Activated naive CD8-positive, alpha-beta T cell treated with anti-CD3 and anti-CD28 coated beads, Interleukin-2, amount 10 ng/mL, durations not matched to agents 7 days and 5 days (primary cell): ENCODE results near the gene SRP72. TPM values are rescaled to one million over a fixed set of nuclear protein-coding genes. Genes with fewer than 3 reads are reported as not detected.

ENCODE experiments used
- ATAC-seq: fragments of 150-1000 bp; cut with Tn5 transposase; one replicate; pipeline ENCODE4 v1.10.0; 2021; ENCODE audit warnings: low read depth, moderate library complexity
- POLR2A ChIA-PET: fragments of 350-600 bp; sonication (Branson Sonifier 250); formaldehyde crosslinking; loops from one replicate; lab custom pipeline; 2021; ENCODE audit warnings: antibody characterized with exemption; lab: Charles Lee
- DNase-seq: peaks from one replicate; pipeline ENCODE4 v3.0.0; 2021
- H3K27ac Mint-ChIP-seq: one replicate; pipeline ENCODE4 v1.8.0; 2022; ENCODE audit warnings: mild to moderate bottlenecking, mixed read lengths
- H3K27me3 Mint-ChIP-seq: one replicate; pipeline ENCODE4 v1.8.0; 2022; ENCODE audit warnings: mild to moderate bottlenecking, moderate library complexity, mixed read lengths
- H3K36me3 Mint-ChIP-seq: one replicate; pipeline ENCODE4 v1.8.0; 2021; ENCODE audit warnings: mild to moderate bottlenecking, mixed read lengths
- H3K4me1 Mint-ChIP-seq: one replicate; pipeline ENCODE4 v1.8.0; 2021; ENCODE audit warnings: mixed read lengths
- H3K4me3 Mint-ChIP-seq: one replicate; pipeline ENCODE4 v1.8.0; 2022; ENCODE audit warnings: mild to moderate bottlenecking, moderate library complexity, mixed read lengths
- H3K9me3 Mint-ChIP-seq: one replicate; pipeline ENCODE4 v1.8.0; 2021; ENCODE audit warnings: mixed read lengths
- total RNA-seq, 2 experiments: library from RNA; stranded (reverse); gene quantifications; one replicate each; pipeline ENCODE4 v1.2.3, GENCODE V29; 2021

SRP72 gene, protein sequence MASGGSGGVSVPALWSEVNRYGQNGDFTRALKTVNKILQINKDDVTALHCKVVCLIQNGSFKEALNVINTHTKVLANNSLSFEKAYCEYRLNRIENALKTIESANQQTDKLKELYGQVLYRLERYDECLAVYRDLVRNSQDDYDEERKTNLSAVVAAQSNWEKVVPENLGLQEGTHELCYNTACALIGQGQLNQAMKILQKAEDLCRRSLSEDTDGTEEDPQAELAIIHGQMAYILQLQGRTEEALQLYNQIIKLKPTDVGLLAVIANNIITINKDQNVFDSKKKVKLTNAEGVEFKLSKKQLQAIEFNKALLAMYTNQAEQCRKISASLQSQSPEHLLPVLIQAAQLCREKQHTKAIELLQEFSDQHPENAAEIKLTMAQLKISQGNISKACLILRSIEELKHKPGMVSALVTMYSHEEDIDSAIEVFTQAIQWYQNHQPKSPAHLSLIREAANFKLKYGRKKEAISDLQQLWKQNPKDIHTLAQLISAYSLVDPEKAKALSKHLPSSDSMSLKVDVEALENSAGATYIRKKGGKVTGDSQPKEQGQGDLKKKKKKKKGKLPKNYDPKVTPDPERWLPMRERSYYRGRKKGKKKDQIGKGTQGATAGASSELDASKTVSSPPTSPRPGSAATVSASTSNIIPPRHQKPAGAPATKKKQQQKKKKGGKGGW
- total RNA-seq, result 100 to 1,000 TPM; 123 to 124 TPM

DNA sequence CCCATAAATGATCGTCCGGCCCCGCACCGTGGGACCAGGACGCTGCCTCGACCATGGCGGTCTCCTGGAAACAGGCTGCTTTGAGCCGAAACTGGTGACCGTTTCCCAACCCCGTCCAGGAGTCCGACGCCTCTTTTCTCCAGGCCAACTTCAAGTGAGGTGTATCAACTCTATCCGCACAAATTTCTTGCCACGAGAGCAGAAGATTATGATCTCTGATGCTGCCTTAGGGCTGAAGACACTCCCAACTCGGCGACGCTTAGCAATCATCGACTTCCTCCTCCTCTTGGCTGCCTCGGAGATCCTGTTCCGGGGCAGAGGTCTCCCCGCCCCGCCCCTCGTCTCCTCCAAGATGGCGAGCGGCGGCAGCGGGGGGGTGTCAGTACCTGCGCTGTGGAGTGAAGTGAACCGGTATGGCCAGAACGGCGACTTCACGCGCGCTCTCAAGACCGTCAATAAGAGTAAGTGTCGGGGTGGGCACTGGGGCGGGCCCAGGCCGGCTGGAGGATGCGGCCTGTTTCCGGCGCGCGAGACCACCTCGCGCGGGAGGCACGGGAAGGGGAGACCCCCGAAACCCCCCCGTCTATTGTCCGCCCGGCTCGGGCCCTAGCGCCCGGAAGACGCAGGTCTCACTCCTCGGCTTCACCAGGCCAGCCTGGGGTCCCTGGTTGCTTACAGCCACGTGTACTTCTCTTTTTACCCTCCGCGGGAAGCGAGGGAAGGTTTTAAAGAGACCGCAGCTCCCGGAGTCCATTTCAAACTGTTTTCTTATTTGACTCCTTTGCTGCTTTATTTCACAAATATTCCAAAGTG, at the start of gene SRP72:
TSS of gene SRP72 (plus strand) at position 334 of the 813 bp plus-strand sequence. CDS start at position 353, 19 bp downstream.
- peak; percentile 88 for DNase-seq
- H3K36me3 Mint-ChIP-seq, result peaks cover 11% of the 10 kb centered on the region
- POLR2A ChIA-PET, result interaction anchor here (0.9 to 3.8 kb wide), 8 partner anchors 10 to 511 kb away, joined by 3 to 38 read pairs (median 5); partner anchors contain the start of genes AASDH, NOA1, PAICS and POLR2B
- peaks cover 42% of the 10 kb centered on the region for H3K4me1 Mint-ChIP-seq
- H3K9me3 Mint-ChIP-seq, result no peaks in the 10 kb centered on the region
- H3K27me3 Mint-ChIP-seq, result no peaks in the 10 kb centered on the region
- peak within 1 kb of the TSS; percentile 96 for H3K27ac Mint-ChIP-seq
- ATAC-seq, result peak; percentile 91
- H3K4me3 Mint-ChIP-seq, result peak within 1 kb of the TSS; percentile 94

DNA sequence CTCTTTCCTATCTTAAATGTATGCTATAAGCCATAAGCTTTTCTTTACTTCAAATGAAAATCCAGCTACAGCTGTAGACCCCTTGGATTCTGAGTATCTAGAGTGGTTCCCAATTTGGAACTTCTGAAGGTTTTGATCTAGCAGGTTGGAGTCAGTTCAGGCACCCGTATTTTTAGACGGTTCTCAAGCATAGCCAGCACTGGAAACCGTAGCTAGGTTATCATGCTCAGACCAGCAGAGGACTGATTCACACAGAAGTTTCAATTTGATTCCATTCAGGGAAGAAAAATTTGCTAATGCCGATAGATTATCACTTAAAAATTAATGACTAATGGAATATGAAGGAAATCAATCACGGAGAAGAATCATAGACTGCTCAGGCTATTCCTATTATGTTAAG, 43.2 kb upstream of the SRP72 start:
- H3K27me3 Mint-ChIP-seq, result no peaks in the 10 kb centered on the region
- H3K36me3 Mint-ChIP-seq, result peaks cover 11% of the 10 kb centered on the region
- DNase-seq, result no peak
- peaks cover 14% of the 10 kb centered on the region for H3K4me1 Mint-ChIP-seq
- no peak overlapping the region for H3K27ac Mint-ChIP-seq
- ATAC-seq, result no peak
- H3K4me3 Mint-ChIP-seq, result no peak overlapping the region
- POLR2A ChIA-PET, result no interaction called here
- H3K9me3 Mint-ChIP-seq, result peaks cover 2% of the 10 kb centered on the region

DNA sequence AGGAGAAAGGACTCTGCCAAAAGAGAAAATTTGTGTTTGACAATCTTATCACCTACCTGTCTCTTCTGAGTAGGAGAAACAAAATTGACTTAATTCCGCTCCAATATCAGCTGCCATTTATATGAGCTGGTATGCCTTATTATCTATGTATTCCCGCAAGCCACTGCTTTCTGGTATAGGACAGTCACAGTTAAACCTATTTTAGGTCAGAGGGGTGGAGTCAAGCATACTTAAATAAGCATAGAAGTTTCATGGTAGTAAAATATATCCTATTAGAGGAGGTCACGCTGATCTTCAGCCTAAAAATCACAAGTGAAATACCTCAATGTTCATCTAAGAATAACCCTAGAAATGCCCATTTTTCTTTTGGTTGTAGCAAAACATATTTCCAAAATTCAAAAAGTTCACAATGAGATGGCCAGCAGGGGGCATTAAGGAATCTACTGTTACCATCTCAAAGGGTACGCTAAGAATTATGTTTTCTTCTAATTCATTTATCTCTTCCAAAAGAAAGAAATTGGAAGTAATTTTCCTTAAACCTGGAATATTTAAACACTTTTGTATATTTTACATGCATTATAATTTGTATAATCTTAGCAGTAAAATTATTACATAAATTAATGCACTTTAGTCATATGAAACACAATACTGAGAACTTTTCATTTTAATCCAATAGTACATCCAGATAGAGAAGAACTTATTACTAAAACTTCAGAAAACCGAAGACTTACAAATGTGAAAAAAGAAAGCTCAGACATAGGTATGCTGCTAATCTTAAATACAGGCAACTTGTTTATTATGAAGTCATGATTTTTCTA, 42.5 kb upstream of the SRP72 start:
- DNase-seq (no peak), ATAC-seq (no peak)

DNA sequence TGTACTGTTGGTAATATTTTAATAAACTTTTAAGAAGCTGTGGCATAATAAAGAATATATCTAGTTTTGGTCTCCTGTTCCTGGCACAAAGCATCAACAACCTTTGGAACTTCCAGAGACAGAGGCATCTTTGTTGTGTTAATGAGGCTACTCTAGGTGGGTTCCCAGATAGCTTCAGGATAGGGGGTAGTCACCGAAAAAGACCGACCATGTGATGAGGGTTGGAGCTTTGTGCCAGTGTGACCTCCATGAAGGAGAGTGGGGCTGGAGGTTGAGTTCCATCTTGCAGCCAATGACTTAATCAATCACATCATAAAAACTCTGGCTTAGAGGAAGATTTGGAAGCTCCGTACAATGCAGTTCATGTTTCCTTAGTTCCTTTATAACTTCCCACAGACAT, 41.9 kb upstream of the SRP72 start:
- H3K4me3 Mint-ChIP-seq, result no peak overlapping the region
- POLR2A ChIA-PET, result interaction anchor here (1.2 kb wide), 1 partner anchor 10 kb away, joined by 8 read pairs; the partner anchor contains the start of genes PAICS and PPAT
- DNase-seq (no peak), ATAC-seq (no peak)
- H3K9me3 Mint-ChIP-seq, result peaks cover 2% of the 10 kb centered on the region
- H3K27ac Mint-ChIP-seq, result no peak overlapping the region
- no peaks in the 10 kb centered on the region for H3K27me3 Mint-ChIP-seq
- peaks cover 11% of the 10 kb centered on the region for H3K36me3 Mint-ChIP-seq
- H3K4me1 Mint-ChIP-seq, result peaks cover 13% of the 10 kb centered on the region

More for the DNA sequence above, 42.5 kb upstream of the SRP72 start:
- POLR2A ChIA-PET, result interaction anchor here (1.2 kb wide), 1 partner anchor 11 kb away, joined by 8 read pairs; the partner anchor contains the start of genes PAICS and PPAT
- no peak overlapping the region for H3K27ac Mint-ChIP-seq
- peaks cover 2% of the 10 kb centered on the region for H3K9me3 Mint-ChIP-seq
- peaks cover 15% of the 10 kb centered on the region for H3K4me1 Mint-ChIP-seq
- peaks cover 11% of the 10 kb centered on the region for H3K36me3 Mint-ChIP-seq
- no peak overlapping the region for H3K4me3 Mint-ChIP-seq
- H3K27me3 Mint-ChIP-seq, result no peaks in the 10 kb centered on the region

DNA sequence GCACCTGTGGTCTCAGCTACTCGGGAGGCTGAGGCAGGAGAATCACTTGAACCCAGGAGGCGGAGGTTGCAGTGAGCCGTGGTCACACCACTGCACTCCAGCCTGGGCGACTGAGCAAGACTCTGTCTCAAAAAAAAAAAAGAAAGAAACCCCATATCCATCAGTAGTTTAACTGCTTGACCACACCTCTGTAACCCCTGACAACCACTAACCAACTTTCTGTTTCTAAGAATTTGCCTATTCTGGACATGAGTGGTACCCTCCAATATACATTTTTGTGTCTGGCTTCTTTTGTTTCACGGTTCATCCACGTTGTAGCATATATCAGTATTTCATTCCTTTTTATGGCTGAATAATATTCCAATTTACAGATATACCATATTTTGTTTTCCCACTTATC, 41.1 kb upstream of the SRP72 start:
- Mint-ChIP-seq H3K9me3 (peaks cover 2% of the 10 kb centered on the region), H3K27me3 (no peaks in the 10 kb centered on the region), H3K4me1 (peaks cover 19% of the 10 kb centered on the region), H3K36me3 (peaks cover 12% of the 10 kb centered on the region), H3K27ac (no peak overlapping the region), H3K4me3 (no peak overlapping the region)
- POLR2A ChIA-PET, result no interaction called here
- DNase-seq (no peak), ATAC-seq (no peak)

DNA sequence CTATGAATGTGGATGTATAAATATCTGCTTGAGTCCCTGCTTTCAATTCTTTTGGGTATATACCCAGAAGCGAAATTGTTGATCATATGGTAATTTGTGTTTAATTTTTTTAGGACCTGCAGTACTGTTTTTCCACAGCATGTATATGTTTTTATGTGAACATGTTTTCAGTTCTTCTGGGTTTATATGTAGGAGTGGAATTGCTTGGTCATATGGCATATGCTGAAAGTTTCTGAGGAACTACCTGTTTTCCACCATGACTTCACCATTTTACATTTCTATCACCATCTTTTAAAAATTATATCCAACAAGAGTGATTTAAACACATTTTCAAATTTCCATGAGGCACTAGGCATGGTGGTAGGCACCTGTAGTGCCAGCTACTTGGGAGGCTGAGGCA, 40.2 kb upstream of the SRP72 start:
- H3K27ac Mint-ChIP-seq, result no peak overlapping the region
- POLR2A ChIA-PET, result no interaction called here
- H3K4me1 Mint-ChIP-seq, result peaks cover 25% of the 10 kb centered on the region
- no peaks in the 10 kb centered on the region for H3K27me3 Mint-ChIP-seq
- peaks cover 12% of the 10 kb centered on the region for H3K36me3 Mint-ChIP-seq
- DNase-seq (no peak), ATAC-seq (no peak)
- H3K4me3 Mint-ChIP-seq, result no peak overlapping the region
- H3K9me3 Mint-ChIP-seq, result peaks cover 2% of the 10 kb centered on the region

DNA sequence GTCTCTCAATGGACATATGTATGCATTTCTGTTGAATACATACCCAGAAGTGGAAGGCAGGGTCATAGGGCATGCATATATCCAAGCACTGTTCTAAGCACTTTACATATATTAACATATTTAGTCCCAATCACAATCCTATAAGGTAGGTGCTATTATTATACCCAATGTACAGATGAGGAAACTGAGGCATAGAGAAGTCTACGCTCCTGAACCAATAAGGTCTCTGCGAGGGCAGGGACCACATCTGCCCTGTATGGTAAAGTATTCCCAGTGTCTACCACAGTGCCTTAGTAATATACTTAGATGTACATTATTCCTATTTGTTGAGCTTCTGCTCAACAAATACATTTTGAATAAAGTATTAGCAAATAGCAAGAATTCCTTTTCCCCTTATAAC, 37.2 kb upstream of the SRP72 start:
- Mint-ChIP-seq H3K27me3 (no peaks in the 10 kb centered on the region), H3K4me1 (peaks cover 36% of the 10 kb centered on the region), H3K27ac (no peak overlapping the region), H3K4me3 (no peak overlapping the region), H3K36me3 (peaks cover 12% of the 10 kb centered on the region), H3K9me3 (peaks cover 2% of the 10 kb centered on the region)
- DNase-seq, result no peak
- ATAC-seq, result no peak
- POLR2A ChIA-PET, result no interaction called here

DNA sequence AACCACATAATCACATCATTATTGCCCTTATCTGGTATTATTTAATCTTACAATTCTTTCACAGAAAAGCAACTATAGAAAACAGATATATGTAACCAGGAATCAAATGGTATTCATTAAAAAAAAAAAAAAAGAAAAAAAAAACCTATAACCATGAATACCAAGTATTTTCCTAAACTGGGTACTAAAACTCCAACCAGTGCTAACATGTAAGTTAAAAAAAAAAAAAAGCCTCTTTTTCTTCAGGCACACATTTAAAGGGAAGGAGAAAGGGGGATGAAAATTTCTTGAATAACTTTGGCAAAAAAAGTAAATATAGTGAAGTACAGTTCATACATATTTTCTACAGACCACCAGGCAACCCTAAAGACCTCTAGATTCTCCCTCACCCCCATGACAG, 34.1 kb upstream of the SRP72 start:
- Mint-ChIP-seq H3K27me3 (no peaks in the 10 kb centered on the region), H3K9me3 (no peaks in the 10 kb centered on the region), H3K4me3 (peak overlapping the region; percentile 99), H3K36me3 (peaks cover 4% of the 10 kb centered on the region), H3K4me1 (peaks cover 35% of the 10 kb centered on the region), H3K27ac (no peak overlapping the region)
- POLR2A ChIA-PET, result no interaction called here
- ATAC-seq, result no peak
- DNase-seq, result no peak

DNA sequence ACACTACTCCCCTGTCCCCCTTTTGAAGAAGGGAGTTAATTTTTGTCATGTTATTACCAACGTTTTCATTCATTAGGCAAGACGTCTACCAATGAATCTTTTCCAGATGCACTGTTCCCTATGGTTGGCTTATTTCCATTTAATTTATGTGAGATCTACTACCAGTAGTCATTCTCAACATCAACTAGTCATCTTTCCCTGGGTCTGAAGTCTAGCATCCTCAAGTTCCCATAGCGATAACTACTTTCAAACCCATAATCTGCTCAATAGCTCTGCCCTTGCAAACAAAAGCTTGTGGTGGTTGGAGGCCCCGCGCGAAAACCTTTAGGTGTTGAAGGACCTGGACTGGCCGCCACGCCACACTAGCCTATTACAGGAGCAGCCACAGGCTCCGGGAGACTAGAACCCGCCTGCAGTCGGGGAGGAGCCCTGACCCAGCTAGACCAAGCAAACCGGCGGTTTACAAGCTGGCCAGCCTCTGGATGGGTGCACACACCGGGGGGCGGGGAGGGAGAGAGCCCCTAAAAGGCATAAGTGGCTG, 32.7 kb upstream of the SRP72 start:
- Mint-ChIP-seq H3K9me3 (no peaks in the 10 kb centered on the region), H3K4me1 (peaks cover 37% of the 10 kb centered on the region), H3K4me3 (peak overlapping the region; percentile 99), H3K36me3 (peaks cover 8% of the 10 kb centered on the region), H3K27me3 (no peaks in the 10 kb centered on the region), H3K27ac (peak overlapping the region; percentile 97)
- DNase-seq (no peak), ATAC-seq (no peak)
- POLR2A ChIA-PET, result interaction anchor here (0.6 to 4.7 kb wide), 10 partner anchors 24 to 543 kb away, joined by 3 to 46 read pairs (median 3); partner anchors contain the start of genes AASDH, NOA1, POLR2B and REST

DNA sequence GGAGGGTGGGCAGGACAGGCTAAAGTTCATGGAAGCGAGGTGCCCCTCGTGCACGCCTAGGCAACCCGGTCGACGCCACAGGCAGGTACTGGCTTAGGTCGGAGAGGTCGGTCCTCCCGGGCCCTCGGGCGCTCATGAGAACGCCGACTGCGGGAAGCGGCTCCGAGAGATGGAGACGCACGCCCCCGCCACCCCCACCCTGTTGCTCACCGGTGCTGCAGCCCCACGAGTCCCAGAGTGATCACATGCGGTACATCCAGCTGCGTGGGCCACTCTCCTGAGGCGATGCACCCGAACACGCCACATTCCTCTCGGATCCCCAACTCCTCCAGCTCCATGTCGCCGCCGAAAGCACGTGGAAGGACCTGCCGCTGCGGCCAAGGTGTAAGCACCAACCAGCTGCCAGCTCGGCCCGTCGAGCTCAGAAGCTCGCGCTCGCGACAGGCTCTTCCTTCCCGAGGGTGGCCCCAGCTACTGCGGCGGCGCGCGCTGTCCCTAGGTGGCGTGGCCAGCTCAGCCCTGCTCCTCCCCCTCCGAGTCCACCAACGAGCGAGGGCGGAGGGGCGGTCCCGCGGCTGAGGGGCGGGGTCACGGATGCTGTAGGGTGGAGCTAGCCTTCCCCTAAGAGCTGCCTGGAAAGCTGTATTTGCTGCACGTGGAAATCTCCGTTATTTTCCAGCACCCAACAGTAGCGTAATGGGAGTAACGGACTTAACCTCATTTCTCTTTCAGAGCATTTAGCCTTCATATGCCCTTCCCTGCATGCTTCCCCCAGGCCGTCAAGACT, 32.1 kb upstream of the SRP72 start, which contains the start of gene PPAT:
TSS of gene PPAT (minus strand) at position 476 of the 787 bp plus-strand sequence. CDS start at position 338, 138 bp downstream.
- DNase-seq, result peak; percentile 99
- Mint-ChIP-seq H3K9me3 (no peaks in the 10 kb centered on the region), H3K4me1 (peaks cover 40% of the 10 kb centered on the region), H3K27ac (peak within 1 kb of the TSS; percentile 97), H3K27me3 (no peaks in the 10 kb centered on the region), H3K36me3 (peaks cover 10% of the 10 kb centered on the region), H3K4me3 (peak within 1 kb of the TSS; percentile 99)
- ATAC-seq, result peak; percentile 81
- POLR2A ChIA-PET, result interaction anchor here (0.6 to 4.7 kb wide), 16 partner anchors 9 to 543 kb away, joined by 3 to 46 read pairs (median 4); partner anchors contain the start of genes AASDH, NOA1, POLR2B and REST

DNA sequence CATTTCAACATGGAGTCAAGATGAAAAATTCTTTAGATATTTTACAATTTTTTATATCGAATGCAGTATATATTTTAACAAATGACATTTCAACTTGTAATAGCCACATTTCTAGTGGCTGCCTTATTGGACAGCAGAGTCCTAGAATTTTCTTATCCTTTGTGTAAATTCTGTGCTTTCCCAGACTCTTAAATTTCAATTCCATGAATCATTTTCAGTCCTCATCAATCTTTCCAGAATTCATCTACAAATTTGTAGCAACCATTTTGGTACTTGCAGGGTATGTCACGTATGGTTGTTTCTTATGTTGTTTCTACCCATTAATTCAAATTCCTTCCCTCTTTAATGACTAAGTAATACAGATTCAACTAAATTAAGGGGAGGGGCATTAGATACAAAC, 28.7 kb upstream of the SRP72 start:
- no peak overlapping the region for H3K4me3 Mint-ChIP-seq
- H3K27ac Mint-ChIP-seq, result no peak overlapping the region
- no peaks in the 10 kb centered on the region for H3K9me3 Mint-ChIP-seq
- POLR2A ChIA-PET, result interaction anchor here (4.7 kb wide), 1 partner anchor 30 kb away, joined by 38 read pairs; the partner anchor contains the start of gene SRP72
- H3K4me1 Mint-ChIP-seq, result peaks cover 37% of the 10 kb centered on the region
- ATAC-seq (no peak), DNase-seq (no peak)
- peaks cover 17% of the 10 kb centered on the region for H3K36me3 Mint-ChIP-seq
- H3K27me3 Mint-ChIP-seq, result no peaks in the 10 kb centered on the region
